Ramos (cell line): ENCODE results near the gene RPUSD3.
"Not testable (repeated sequence)": the region's sequence is repeated elsewhere in the genome, so short reads cannot be mapped to it uniquely, and the experiment has no call there.

Experiments used
- in situ Hi-C: fragments of 300-500 bp; cut with MboI; formaldehyde crosslinking; loops from one replicate; pipeline ENCODE4 v1.14.3; 2022; ENCODE audit warnings: low sequenced_read_pairs; ENCODE audit not compliant: unreplicated experiment

Gene RPUSD3

GRCh38 chr3:9866639-9867038 is 22.8 kb upstream of the RPUSD3 start:
- in situ Hi-C loops = no loop called here

- in situ Hi-C loops = not testable (repeated sequence)
Observed at GRCh38 chr3:9865125-9865637, 21.4 kb upstream of the RPUSD3 start.

GRCh38 chr3:9864200-9864927 is 20.6 kb upstream of the RPUSD3 start:
- in situ Hi-C loops = no loop called here

- in situ Hi-C loops = no loop called here
Observed at GRCh38 chr3:9863058-9863772, 19.4 kb upstream of the RPUSD3 start.

GRCh38 chr3:9862391-9863057 is 18.7 kb upstream of the RPUSD3 start:
- in situ Hi-C loops = no loop called here

- in situ Hi-C loops = no loop called here
Observed at GRCh38 chr3:9861626-9862130, 17.9 kb upstream of the RPUSD3 start.

GRCh38 chr3:9861201-9861600 is 17.4 kb upstream of the RPUSD3 start:
- in situ Hi-C loops = no loop called here

GRCh38 chr3:9859530-9860025 is 15.8 kb upstream of the RPUSD3 start:
- in situ Hi-C loops = no loop called here

- in situ Hi-C loops = no loop called here
Observed at GRCh38 chr3:9855594-9855993, 11.8 kb upstream of the RPUSD3 start.

GRCh38 chr3:9854291-9854940 is 10.6 kb upstream of the RPUSD3 start:
- in situ Hi-C loops = not testable (repeated sequence)

GRCh38 chr3:9852528-9852927 is 8.7 kb upstream of the RPUSD3 start:
- in situ Hi-C loops = no loop called here

GRCh38 chr3:9851926-9852325 is 8.1 kb upstream of the RPUSD3 start:
- in situ Hi-C loops = not testable (repeated sequence)

GRCh38 chr3:9851383-9851782 is 7.6 kb upstream of the RPUSD3 start:
- in situ Hi-C loops = not testable (repeated sequence)

GRCh38 chr3:9848860-9849259 is 5.1 kb upstream of the RPUSD3 start:
- in situ Hi-C loops = not testable (repeated sequence)

- in situ Hi-C loops = not testable (repeated sequence)
Observed at GRCh38 chr3:9847870-9848269, 4.1 kb upstream of the RPUSD3 start.

- in situ Hi-C loops = no loop called here
Observed at GRCh38 chr3:9846931-9847488, 3.2 kb upstream of the RPUSD3 start.

GRCh38 chr3:9846231-9846630 is 2.4 kb upstream of the RPUSD3 start:
- in situ Hi-C loops = no loop called here

GRCh38 chr3:9841015-9841414 is 2.8 kb downstream of the RPUSD3 start:
- in situ Hi-C loops = no loop called here

GRCh38 chr3:9838856-9839255 is 5.0 kb downstream of the RPUSD3 start:
- in situ Hi-C loops = no loop called here
